ENCODE data around the gene LBHD1. TPM values are rescaled to one million over a fixed set of nuclear protein-coding genes. Genes with fewer than 3 reads are reported as not detected.
A peak's percentile ranks its signal among the peaks of the same experiment; 100 is the strongest.
"Not testable (repeated sequence)": the region's sequence is repeated elsewhere in the genome, so short reads cannot be mapped to it uniquely, and the experiment has no call there.

LBHD1 gene
- total RNA-seq, 1 experiment from 2014 or later = 8.7 TPM

DNA sequence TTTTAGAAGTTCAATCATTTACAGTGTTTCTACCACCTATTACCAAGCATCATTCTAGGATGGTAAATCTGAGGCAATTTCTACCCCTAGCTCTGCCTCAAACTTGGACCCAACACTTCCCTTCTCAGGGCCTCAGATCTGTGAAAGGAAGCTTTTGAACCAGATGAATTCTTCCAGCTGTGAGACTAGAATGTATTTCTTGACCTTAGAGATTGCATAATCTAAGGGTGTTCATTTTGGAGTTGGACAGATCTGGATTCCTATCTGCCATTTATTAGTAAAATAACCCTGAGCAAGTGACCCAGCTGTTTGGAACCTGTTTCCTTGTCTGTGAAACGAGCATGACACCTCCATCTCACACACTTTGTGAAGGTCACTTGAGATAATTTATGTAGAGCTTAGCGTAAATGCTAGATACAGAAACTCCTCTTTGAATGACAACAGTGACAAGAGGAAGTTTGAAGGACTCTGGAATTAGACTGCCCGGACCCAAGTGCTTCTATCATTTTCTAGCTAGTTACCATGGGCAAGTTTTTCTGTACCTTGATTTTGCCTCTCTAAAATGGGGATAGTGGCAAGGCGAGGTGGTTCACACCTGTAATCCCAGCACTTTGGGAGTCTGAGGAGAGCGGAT, 15.2 kb downstream of the LBHD1 start:
- BruUV-seq (replicated peaks) = no TSS peak
- ChIA-PET CTCF (interaction anchor here (0.6 to 1.7 kb wide), 4 partner anchors 10 to 685 kb away, joined by 3 to 4 read pairs (median 3); no protein-coding TSS in a partner anchor), POLR2A (interaction anchor here (0.6 to 6.8 kb wide), 5 partner anchors 8 to 1010 kb away, joined by 3 to 222 read pairs (median 5); partner anchors contain the start of genes C11orf98, CSKMT, GANAB and LBHD1)
- Mint-ChIP-seq H3K27me3 (ENCODE audit: insufficient read depth, unreplicated experiment) (no peaks in the 10 kb centered on the region), H3K9me3 (ENCODE audit: unreplicated experiment) (no peaks in the 10 kb centered on the region), H3K27ac (ENCODE audit: low read depth, unreplicated experiment) (no peak overlapping the region), H3K4me3 (ENCODE audit: unreplicated experiment) (no peak overlapping the region), H3K36me3 (ENCODE audit: insufficient read depth, unreplicated experiment) (peaks cover 17% of the 10 kb centered on the region), H3K4me1 (ENCODE audit: insufficient read depth, unreplicated experiment) (peaks cover 14% of the 10 kb centered on the region)
- DNase-seq (ENCODE audit: unreplicated experiment) = no peak
- TF ChIP-seq, protein P1, sequence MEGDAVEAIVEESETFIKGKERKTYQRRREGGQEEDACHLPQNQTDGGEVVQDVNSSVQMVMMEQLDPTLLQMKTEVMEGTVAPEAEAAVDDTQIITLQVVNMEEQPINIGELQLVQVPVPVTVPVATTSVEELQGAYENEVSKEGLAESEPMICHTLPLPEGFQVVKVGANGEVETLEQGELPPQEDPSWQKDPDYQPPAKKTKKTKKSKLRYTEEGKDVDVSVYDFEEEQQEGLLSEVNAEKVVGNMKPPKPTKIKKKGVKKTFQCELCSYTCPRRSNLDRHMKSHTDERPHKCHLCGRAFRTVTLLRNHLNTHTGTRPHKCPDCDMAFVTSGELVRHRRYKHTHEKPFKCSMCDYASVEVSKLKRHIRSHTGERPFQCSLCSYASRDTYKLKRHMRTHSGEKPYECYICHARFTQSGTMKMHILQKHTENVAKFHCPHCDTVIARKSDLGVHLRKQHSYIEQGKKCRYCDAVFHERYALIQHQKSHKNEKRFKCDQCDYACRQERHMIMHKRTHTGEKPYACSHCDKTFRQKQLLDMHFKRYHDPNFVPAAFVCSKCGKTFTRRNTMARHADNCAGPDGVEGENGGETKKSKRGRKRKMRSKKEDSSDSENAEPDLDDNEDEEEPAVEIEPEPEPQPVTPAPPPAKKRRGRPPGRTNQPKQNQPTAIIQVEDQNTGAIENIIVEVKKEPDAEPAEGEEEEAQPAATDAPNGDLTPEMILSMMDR (IDR thresholded peaks at IDR 0.05; ENCODE audit: unreplicated experiment) = no peak
- intact Hi-C loops (cut with micrococcal nuclease) = no loop called here

DNA sequence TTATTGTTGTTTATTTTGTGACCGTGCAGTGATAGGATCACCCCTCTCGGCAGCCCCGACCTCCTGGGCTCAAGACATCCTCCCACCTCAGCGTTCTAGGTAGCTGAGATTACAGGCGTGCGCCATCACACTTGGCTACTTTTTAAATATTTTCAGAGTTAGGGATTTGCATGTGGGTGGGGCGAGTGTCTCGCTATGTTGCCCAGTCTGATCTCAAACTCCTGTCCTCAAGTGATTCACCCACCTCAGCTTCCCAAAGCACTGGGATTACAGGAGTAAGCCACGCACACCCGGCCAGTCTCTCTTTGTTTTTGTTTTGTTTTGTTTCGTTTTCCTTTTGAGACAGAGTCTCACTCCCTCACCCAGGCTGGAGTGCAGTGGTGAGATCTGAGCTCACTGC, 17.8 kb downstream of the LBHD1 start:
- H3K4me1 Mint-ChIP-seq (ENCODE audit: insufficient read depth, unreplicated experiment) = peaks cover 14% of the 10 kb centered on the region
- no peak for DNase-seq (ENCODE audit: unreplicated experiment)
- ChIA-PET CTCF (interaction anchor here (0.6 to 1.6 kb wide), 3 partner anchors 42 to 61 kb away, joined by 3 to 7 read pairs (median 3); partner anchors contain the start of genes EML3 and ROM1), POLR2A (interaction anchor here (0.7 to 6.8 kb wide), 8 partner anchors 8 to 178 kb away, joined by 3 to 222 read pairs (median 10); partner anchors contain the start of genes B3GAT3, C11orf98, CSKMT and GANAB)
- H3K9me3 Mint-ChIP-seq (ENCODE audit: unreplicated experiment) = no peaks in the 10 kb centered on the region
- H3K4me3 Mint-ChIP-seq (ENCODE audit: unreplicated experiment) = no peak overlapping the region
- TF ChIP-seq, protein P1 (IDR thresholded peaks at IDR 0.05; ENCODE audit: unreplicated experiment) = no peak
- H3K27me3 Mint-ChIP-seq (ENCODE audit: insufficient read depth, unreplicated experiment) = no peaks in the 10 kb centered on the region
- peak overlapping the region; percentile 96 for H3K27ac Mint-ChIP-seq (ENCODE audit: low read depth, unreplicated experiment)
- intact Hi-C loops (cut with micrococcal nuclease) = no loop called here
- H3K36me3 Mint-ChIP-seq (ENCODE audit: insufficient read depth, unreplicated experiment) = peaks cover 12% of the 10 kb centered on the region
- no TSS peak for BruUV-seq (replicated peaks)

DNA sequence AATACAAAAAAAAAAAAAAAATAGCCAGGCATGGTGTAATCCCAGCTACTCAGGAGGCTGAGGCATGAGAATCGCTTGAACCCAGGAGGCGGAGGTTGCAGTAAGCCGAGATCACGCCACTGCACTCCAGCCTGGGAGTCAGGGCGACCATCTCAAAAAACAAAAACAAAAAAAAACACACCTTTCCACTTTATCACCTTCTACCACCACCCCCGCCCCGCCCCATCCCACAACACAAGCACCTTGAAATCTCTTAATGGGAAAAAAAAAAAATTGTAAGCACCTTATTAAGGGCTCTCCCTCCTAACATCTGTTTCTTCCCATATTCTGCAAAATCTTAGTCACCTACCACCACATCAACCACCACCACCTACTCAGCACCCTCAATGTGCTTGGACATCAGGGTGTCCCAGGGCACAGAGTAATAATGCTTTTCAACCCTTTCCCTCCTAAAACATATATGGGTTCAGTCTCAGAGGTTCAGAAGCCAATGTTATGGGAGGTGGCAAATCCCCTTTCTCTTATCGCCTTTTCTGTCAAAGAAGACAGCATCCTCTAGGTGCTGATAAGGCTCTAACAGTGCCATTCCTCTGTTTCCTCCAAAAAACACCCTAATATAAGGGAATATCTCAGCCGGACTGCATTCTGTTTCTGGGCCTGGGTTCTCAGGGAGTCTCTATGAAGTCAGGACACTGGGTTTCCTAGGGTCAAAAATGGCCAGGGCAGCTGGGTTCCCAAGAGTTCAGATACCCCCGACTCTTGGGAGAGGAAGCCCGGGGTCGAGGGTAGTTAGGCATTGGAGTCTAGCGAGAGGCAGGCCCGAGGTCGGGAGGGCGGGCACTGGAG, 19.7 kb downstream of the LBHD1 start:
- Mint-ChIP-seq H3K27ac (ENCODE audit: low read depth, unreplicated experiment) (peak overlapping the region; percentile 96), H3K27me3 (ENCODE audit: insufficient read depth, unreplicated experiment) (no peaks in the 10 kb centered on the region), H3K9me3 (ENCODE audit: unreplicated experiment) (no peaks in the 10 kb centered on the region), H3K4me3 (ENCODE audit: unreplicated experiment) (peak overlapping the region; percentile 93), H3K4me1 (ENCODE audit: insufficient read depth, unreplicated experiment) (peaks cover 14% of the 10 kb centered on the region), H3K36me3 (ENCODE audit: insufficient read depth, unreplicated experiment) (peaks cover 22% of the 10 kb centered on the region)
- TSS peak; percentile 71 for BruUV-seq (replicated peaks)
- no peak for DNase-seq (ENCODE audit: unreplicated experiment)
- TF ChIP-seq, protein P1 (IDR thresholded peaks at IDR 0.05; ENCODE audit: unreplicated experiment) = no peak
- intact Hi-C loops (cut with micrococcal nuclease) = loop anchor here (1.0 kb wide), 1 partner anchor 13 kb away; the partner anchor contains the start of genes C11orf98 and CSKMT
- ChIA-PET CTCF (no interaction called here), POLR2A (interaction anchor here (0.7 to 7.1 kb wide), 36 partner anchors 8 to 441 kb away, joined by 3 to 222 read pairs (median 4); partner anchors contain the start of genes AHNAK, B3GAT3, BSCL2 and C11orf98)

DNA sequence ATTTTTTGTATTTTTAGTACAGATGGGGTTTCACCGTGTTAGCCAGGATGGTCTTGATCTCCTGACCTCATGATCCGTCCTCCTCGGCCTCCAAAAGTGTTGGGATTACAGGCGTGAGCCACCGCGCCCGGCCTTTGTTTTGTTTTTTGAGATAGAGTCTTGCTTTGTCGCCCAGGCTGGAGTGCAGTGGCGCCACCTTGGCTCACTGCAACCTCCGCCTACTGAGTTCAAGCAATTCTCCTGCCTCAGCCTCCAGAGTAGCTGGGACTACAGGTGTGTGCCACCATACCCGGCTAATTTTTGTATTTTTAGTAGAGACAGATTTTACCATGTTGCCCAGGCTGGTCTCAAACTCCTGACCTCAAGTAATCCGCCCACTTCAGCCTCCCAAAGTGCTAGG, 21.8 kb downstream of the LBHD1 start:
- BruUV-seq (replicated peaks); H3K27me3 Mint-ChIP-seq (ENCODE audit: insufficient read depth, unreplicated experiment); DNase-seq (ENCODE audit: unreplicated experiment); H3K9me3 Mint-ChIP-seq (ENCODE audit: unreplicated experiment); H3K4me3 Mint-ChIP-seq (ENCODE audit: unreplicated experiment); intact Hi-C loops (cut with micrococcal nuclease): not testable (repeated sequence)
- Mint-ChIP-seq H3K27ac (ENCODE audit: low read depth, unreplicated experiment) (peak overlapping the region; percentile 27), H3K4me1 (ENCODE audit: insufficient read depth, unreplicated experiment) (peaks cover 14% of the 10 kb centered on the region), H3K36me3 (ENCODE audit: insufficient read depth, unreplicated experiment) (peaks cover 30% of the 10 kb centered on the region)
- ChIA-PET CTCF (interaction anchor here (0.6 to 1.1 kb wide), 3 partner anchors 20 to 44 kb away, joined by 3 to 4 read pairs (median 3); no protein-coding TSS in a partner anchor), POLR2A (interaction anchor here (1.0 to 7.1 kb wide), 7 partner anchors 16 to 156 kb away, joined by 3 to 98 read pairs (median 4); partner anchors contain the start of genes B3GAT3, C11orf98, CSKMT and LBHD1)
